GM19099 (cell line): Measurements from ENCODE around the gene ANKRD44.

Source experiments
- POLR2A ChIP-seq: IDR thresholded peaks from 3 replicates; pipeline ENCODE4 v1.6.1; 2011; ENCODE audit warnings: low read depth; ENCODE audit not compliant: insufficient read length; ENCODE audit errors: extremely low read depth

Gene ANKRD44

DNA sequence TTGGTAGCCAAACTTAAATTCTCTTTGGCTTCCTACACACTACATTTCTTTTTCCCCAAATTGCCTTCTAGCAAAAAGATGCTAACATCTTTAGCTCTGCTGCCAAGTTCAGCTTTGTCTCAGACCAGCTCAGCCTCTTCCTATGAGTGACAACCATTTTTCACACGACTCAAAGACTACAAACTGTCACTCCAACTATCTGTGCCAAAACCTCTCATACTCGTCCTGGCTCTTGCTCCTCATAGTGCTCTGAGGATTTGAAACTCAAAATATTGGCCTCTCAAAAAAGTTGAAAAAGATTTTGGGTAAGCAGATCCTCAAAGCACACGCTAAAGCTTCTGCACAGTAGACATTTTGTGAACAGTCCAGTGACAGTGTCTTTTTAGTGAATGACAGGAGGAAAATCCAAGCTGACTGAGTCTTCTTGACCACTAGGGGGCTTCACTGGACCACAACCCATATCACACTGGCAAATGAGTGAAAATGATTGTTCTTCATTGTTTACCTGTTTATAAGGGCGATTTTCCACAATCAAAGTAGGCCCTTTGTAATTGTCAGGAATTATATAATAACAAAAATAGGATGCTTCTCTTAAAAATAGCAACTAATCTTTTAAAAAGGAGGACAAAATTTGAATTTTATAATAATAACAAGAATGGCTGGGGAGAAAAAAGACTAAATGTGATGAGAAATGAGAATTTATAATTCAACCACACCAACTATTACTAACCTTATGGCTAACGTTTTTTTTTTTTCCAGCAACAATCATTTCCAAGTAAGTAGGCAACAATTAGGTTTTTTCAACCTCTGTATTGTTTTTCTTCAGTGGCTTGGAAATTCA is 298.6 kb downstream of the ANKRD44 start:
- TF ChIP-seq POLR2A: no peak

DNA sequence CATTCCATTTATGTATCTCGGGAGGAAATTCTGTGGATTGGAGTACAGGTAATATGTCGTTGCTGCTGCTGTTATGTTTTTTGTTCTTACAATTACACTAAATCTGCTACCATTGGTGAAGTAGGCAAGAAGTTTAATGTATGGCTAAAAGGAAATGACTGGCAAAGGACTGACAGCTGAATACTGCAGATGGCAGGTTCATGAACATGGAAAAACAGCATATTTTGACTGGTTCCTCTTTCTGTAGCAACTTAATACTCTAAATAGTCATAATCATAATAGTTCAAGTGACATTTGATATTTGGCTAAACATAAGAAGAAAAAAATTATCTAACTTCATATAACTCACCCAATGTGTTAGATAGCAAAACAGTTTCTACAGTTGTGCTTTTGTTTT is 299.6 kb downstream of the ANKRD44 start:
- no peak for TF ChIP-seq POLR2A

DNA sequence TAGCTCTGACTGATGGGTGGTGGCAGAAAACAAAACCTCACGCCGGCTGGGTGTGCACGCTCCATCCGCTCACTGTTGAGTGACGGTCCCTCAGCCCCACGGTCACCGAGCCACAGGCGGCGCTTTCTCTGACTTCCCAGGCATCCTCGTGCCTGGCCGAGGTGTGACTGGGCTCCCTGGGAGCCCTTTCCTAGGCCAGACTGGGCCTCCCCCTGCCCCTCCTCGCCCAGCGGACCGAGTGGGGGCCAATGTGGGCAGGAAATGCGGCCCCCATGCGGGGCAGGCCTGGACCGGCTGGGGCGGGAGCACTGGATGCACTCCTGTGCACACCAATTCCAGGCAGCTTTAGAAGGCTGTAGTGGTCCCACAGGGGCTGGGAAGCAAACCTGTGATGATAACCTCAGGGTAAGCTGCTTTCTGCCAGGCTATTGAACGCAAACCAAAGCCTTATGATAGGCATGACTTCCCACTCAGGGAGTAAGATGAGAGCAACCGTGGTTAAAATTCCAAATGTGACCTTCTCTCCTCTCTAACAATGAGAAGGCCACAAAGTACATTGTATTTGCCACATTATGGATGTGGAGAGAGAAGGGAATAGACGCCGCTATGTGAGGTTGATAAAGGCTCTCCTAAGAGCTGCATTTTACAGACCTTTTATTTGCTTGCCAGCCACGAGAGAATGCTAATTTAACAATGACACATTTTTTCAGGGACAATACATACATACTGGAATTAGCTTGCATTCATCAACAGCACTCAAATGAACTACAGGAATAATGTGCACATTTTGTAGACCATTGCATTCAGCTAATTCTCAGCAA is 300.2 kb downstream of the ANKRD44 start:
- TF ChIP-seq POLR2A: no peak

DNA sequence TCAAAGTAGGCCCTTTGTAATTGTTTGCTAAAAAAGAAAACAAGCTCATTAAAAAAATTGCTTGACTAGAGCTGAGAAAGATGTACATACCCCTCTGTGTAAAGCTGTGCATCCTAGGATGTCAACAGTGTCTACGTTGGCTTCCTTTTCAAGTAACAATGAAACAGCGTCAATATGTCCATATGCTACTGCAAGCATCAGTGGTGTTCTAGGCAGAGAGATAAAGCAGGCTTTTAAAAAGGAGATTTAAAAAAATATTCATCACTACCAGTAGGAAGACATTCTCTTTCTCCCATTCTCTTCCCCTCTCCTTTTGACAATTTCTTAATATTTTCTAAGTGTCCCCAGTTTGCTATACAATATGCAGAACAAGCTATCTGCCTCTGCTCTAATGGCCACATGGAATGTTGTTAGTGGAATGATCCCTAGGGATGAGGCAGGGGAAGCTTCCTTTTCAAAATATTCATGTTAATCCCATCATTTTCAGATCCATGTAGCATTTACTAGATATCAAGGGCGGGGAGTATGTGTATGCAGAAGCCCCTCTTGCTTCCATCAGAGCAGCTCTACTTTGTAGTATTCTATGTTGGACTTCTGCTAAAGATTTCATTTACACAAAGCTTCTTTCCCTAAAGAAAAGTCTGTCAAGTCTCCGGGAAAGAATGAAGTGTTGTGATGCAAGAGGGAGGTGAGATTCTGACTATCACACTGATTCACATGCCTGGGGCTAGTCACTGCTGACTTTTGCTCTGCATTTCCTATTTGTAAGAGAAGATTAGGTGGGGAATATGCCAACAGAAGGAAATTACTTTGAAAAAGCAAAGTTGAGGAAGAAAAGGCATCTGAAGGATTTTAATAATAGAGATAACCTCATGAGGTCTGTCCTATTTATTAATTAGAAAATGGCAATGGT is 302.6 kb downstream of the ANKRD44 start:
- no peak for TF ChIP-seq POLR2A

DNA sequence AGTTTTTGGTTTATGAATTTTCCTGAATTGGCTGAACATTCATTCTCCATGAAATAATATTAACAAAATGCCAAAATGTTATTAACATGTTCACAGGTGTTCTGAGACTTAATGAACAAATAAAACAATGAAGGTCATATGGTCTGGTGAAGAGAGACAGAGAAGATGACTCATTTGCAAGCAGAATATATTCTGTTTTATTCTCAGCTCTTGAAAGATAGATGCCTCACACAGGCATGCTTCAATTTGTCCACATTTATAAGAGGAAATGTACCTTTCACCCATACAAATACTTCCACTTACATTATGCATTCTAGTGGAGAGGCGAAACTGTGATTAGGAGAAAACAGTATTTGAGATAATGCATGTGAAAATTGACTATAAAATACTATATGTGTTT is 308.7 kb downstream of the ANKRD44 start:
- TF ChIP-seq POLR2A: no peak

DNA sequence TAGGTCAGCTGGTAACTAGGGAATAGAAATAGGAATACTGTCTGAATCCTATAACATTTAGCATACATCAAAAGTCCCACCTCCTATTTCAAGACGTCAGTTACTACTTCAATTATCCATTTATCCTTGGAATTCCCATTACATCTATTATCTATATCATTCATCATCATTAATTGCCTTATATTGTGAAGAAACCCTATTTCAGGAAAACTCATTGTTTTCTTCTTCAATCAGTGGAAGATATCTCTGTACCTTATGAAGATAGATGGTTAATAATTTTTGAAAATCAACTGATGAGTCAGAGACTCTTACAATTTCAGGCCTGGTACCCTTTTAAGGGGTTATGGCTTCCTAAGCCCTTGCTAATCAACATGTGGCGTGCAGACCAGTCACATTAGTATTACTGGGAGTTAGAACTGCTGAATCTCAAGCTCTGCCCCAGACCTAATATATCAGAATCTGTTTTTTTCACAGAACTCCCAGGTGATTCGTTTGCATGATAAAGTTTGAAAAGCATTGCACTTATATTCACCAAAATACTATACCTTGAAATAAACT is 314.7 kb downstream of the ANKRD44 start:
- no peak for TF ChIP-seq POLR2A

DNA sequence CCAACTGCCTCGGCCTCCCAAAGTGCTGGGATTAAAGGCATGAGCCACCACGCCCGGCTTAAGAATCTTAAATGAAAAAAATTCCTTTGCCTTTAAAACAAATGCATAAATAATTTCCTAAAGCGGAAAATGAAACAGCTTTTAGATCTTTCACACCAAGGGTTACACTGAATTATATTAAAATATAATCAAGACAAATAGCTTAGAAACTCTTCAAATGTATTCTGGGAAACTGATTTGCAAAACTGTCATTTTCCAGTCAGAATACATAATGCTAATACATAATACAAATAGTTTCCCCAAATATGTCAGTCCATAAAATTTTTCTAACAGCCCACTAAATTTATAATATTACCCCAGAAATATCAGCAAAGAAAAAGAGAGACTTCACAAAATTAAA is 315.8 kb downstream of the ANKRD44 start:
- TF ChIP-seq POLR2A: no peak

DNA sequence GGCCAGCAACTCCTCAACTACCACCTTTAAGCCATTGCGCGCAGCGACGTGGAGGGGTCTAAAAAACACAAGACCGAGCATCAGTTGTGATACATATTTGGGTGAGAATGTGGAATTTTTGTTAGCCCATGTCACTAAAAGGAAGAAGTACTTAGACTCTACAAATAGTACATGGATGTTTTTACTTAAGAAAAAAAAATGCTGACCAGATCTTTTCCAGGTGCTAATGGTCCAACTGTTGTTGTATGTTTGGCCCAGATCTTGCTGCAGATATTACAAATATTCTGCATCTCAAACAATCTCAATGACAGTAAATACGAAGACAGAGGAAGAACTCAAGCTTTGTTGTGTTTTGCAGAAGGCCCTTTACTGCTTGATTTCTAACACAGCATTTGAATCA is 317.0 kb downstream of the ANKRD44 start:
- no peak for TF ChIP-seq POLR2A

DNA sequence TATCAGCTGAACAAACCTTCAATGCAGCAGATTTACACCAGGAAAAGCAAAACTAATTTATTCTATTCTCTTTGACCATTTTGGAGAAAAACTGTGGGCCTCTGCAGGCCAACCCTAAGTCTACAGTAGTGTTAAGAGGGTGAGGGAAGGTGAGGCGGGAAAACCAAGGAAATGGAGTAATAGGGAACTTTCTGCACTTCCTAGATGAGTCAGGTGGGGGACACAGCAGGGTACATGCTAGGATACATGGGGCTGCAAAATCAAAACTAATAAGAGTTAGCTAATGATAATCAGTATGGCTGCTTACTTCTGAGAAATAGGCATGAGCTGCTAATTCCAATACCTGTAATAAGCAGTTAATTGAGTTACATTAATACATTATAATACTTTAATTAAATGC is 318.1 kb downstream of the ANKRD44 start:
- TF ChIP-seq POLR2A: no peak

DNA sequence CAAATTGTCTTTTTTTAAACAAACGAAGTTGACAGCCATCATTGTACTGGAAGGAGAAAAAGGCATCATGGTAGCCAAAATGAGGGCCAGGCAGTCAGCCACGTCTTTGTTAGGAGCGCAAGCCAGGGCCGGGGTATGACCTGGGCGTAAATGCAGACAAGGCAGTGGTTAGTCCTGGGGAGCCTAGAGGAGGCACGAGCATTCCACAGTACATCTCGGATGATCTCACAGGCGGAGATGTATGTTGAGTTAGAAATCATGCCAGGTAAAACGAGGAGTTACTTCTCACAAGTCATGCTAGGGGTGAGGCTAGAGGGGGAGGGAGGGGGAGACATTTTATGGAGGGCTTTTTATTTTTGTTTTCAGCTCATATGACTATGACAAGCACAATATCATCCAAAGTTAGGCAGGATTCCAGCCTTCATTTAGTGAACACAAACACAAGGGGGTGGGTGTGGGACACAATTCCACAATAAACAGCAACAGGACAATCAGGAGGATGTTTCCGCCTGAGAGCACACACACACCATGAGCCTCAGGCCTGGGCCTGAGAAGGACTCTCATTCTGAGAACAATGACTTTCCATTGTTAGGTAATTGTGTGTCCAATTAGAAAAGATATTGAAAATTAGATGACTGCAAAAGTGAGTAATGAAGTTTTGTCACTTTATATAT is 319.7 kb downstream of the ANKRD44 start:
- TF ChIP-seq POLR2A: no peak

DNA sequence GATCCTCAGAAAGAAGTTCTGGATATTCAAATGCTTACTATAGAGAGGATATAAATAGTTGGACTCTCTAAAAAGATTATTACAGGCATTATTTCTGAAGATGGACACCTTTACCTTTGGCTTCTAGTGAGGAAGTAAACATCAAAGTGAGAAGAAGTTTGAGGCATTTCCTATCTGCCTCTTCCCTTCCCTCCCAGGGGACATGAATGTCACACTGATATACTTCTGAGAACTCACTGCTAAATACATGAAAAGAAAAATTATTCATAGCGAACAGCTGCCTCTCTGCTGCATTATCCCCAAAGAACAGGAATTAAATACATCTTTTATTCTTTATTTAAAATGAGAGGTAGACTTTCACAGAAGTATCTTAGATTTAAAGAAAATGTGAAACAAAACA is 320.5 kb downstream of the ANKRD44 start:
- TF ChIP-seq POLR2A: no peak

DNA sequence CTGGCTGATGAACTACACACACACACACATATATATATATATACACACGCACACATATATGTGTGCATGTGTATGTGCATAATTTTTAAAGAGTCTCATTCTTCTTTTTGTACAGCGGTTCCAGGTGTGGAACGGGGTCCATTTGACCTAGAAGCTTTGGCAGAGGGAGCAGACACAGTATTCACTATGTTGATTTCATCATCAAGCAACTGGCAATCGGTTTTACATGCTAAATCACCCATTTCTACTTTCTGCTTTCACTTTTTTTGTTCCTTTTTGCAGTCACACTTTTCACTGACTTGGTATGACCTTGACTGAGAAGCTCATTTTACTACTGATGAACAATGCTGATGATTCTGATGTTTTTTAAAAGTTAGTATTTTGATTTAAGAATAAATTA is 321.1 kb downstream of the ANKRD44 start:
- TF ChIP-seq POLR2A: no peak

DNA sequence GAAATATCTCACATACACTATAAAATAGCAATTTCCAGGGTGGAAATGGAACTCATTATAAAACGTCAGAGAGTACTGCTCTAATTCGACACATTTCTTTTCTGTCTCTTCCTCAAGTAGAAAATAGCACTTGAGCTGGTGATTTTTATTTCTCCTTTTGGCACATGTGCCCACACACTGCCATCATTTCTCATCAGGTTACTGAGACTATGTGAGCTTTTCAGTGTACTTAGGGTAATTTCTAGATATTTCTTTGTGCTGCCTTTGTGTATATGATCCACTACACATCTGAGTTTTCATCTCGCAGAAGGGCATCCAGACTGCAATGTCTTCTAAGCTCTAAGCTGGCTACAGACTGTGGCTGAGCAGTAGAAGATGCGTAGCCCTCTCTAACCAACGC is 321.9 kb downstream of the ANKRD44 start:
- TF ChIP-seq POLR2A: no peak

DNA sequence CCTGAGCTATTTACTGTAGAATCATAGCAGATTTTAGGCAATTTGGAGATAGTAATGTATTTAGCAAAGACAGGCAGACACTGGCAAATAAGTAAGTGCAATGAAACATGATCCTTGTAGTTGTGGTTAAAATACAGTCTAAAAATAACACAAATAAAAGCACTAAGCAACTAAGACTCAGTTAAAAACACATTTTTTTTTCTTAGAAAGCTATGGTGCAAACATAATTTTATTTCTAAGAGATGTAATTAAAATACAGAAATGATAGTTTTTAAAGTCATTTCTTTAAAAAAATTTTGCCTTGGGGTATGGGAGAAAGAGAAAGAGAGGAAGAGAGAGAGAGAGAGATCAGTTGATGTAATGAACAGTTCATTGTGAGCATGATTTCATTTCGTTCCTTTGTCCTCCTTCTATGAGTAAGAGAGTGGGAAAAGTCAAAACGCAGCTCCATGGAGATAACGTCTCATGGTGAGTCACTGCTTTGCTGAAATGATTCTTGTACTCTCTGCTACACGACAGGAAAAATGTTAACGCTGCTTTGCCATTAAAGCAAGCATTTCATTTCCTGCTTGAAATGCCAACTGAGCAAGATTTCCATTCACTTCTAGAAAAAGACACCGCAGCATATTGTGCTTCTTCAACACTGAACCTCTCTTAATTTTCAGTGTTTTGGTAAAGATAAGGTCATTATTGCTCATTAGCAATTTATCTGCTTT is 322.8 kb downstream of the ANKRD44 start:
- no peak for TF ChIP-seq POLR2A
